Lung (tissue), 12 donors: ENCODE measurements around the gene BMP3. TPM values are rescaled to one million over a fixed set of nuclear protein-coding genes. Genes with fewer than 3 reads are reported as not detected.

ENCODE experiments used
- ATAC-seq: fragments of 200-7000 bp; cut with Tn5 transposase; one replicate; pipeline ENCODE4 v1.9.1; 2020; ENCODE audit warnings: moderate number of reproducible peaks; ENCODE audit not compliant: insufficient read depth, low FRiP score
- DNase-seq, 3 donors: peaks; one replicate each; pipeline ENCODE4 v3.0.0-alpha.2; 2013 to 2017
- H3K27ac ChIP-seq, 2 donors: one replicate each; pipeline ENCODE4 v1.5.1; 2013; ENCODE audit warnings: mild to moderate bottlenecking in 2 of 2, moderate library complexity in 2 of 2, control low read depth in 1 of 2, inconsistent platforms in 1 of 2, low read depth in 1 of 2, low read length in 1 of 2
- H3K27me3 ChIP-seq, 3 donors: one replicate each; pipeline ENCODE4 v1.5.1; 2013; ENCODE audit warnings: low read length in 2 of 3; ENCODE audit not compliant: control insufficient read depth in 3 of 3, insufficient read depth in 3 of 3
- H3K36me3 ChIP-seq, 4 donors: one replicate each; pipeline ENCODE4 v1.5.1; 2013; ENCODE audit warnings: low read length in 4 of 4, mild to moderate bottlenecking in 1 of 4, moderate library complexity in 1 of 4; ENCODE audit not compliant: control insufficient read depth in 4 of 4, insufficient read depth in 4 of 4
- H3K4me1 ChIP-seq, 5 donors: one replicate each; pipeline ENCODE4 v1.5.1; 2013; ENCODE audit warnings: low read length in 5 of 5, mild to moderate bottlenecking in 2 of 5, moderate library complexity in 1 of 5; ENCODE audit not compliant: control insufficient read depth in 5 of 5, insufficient read depth in 5 of 5
- H3K4me3 ChIP-seq: one replicate; pipeline ENCODE4 v1.5.1; 2013; ENCODE audit warnings: mild to moderate bottlenecking, control low read depth, moderate library complexity
- H3K9ac ChIP-seq, 2 donors: one replicate each; pipeline ENCODE4 v1.5.1; 2013; ENCODE audit warnings: low read length in 2 of 2, control low read depth in 1 of 2; ENCODE audit not compliant: insufficient read depth in 1 of 2
- H3K9me3 ChIP-seq, 4 donors: one replicate each; pipeline ENCODE4 v1.5.1; 2013; ENCODE audit warnings: low read length in 3 of 4, mild to moderate bottlenecking in 1 of 4, moderate library complexity in 1 of 4; ENCODE audit not compliant: control insufficient read depth in 4 of 4, insufficient read depth in 3 of 4
- CTCF ChIP-seq: IDR thresholded peaks from 2 replicates; pipeline ENCODE4 v1.5.1; 2012; ENCODE audit warnings: mild to moderate bottlenecking; ENCODE audit errors: control extremely low read depth, extremely low read depth
- WGBS, 2 donors: extraction: QIAGEN DNeasy Blood & Tissue Kit; methylation state at CpG; one replicate each; pipeline ENCODE4 v1.1.7; 2013; 5-methylcytosine and 5-hydroxymethylcytosine counted together
- polyA plus RNA-seq, 2 donors: library from polyadenylated mRNA; stranded (reverse); fragments of 200-250 nt; gene quantifications; one replicate each; pipeline ENCODE4 v1.2.1, GENCODE V29; 2013
- total RNA-seq, 2 donors: library from RNA; depleted of rRNA in 1 of 2; stranded (reverse); fragments of >200 nt in 1 of 2; gene quantifications; one replicate each; pipeline ENCODE4 v1.2.1, GENCODE V29; 2014 to 2021
- donor health status: control.
- donor health status: control.
- donor health status: Bipolar disorder and iron deficiency.
- donor health status: healthy.
- donor health status: DM: yes; HTN: yes; CAD: no.

Gene BMP3
- total and polyA plus RNA-seq, 4 donors = 1.6 to 24.1 (median 5.2) TPM

GRCh38 chr4:81060587-81061343 is 30.3 kb downstream of the BMP3 start:
- no peak for ATAC-seq
- no peaks in the 10 kb centered on the region for H3K9me3 ChIP-seq
- H3K4me1 ChIP-seq = no peaks in the 10 kb centered on the region
- no peak for TF ChIP-seq CTCF
- no peak overlapping the region for H3K4me3 ChIP-seq
- peaks cover 0 to 2% (median 0%) of the 10 kb centered on the region in 3 donors for H3K27me3 ChIP-seq
- H3K36me3 ChIP-seq = no peaks in the 10 kb centered on the region
- WGBS, 2 donors = 69 to 70% methylated on average over 6 of the region's 6 CpGs
- H3K9ac ChIP-seq = no peak overlapping the region
- no peak overlapping the region for H3K27ac ChIP-seq
- no peak for DNase-seq

GRCh38 chr4:81061344-81061730 is 30.8 kb downstream of the BMP3 start:
- Histone ChIP-seq H3K27ac (no peak overlapping the region), H3K36me3 (no peaks in the 10 kb centered on the region), H3K9ac (no peak overlapping the region), H3K27me3 (peaks cover 0 to 2% (median 0%) of the 10 kb centered on the region in 3 donors), H3K9me3 (no peaks in the 10 kb centered on the region), H3K4me1 (no peaks in the 10 kb centered on the region), H3K4me3 (no peak overlapping the region)
- ATAC-seq = no peak
- TF ChIP-seq CTCF = no peak
- DNase-seq = no peak

- DNase-seq (no peak), ATAC-seq (no peak)
- peaks cover 0 to 2% (median 0%) of the 10 kb centered on the region in 3 donors for H3K27me3 ChIP-seq
- TF ChIP-seq CTCF = no peak
- 39 to 52% methylated on average over 1 of the region's 1 CpG for WGBS, 2 donors
- H3K27ac ChIP-seq = no peak overlapping the region
- H3K4me3 ChIP-seq = no peak overlapping the region
- H3K4me1 ChIP-seq = no peaks in the 10 kb centered on the region
- H3K9ac ChIP-seq = no peak overlapping the region
- no peaks in the 10 kb centered on the region for H3K36me3 ChIP-seq
- no peaks in the 10 kb centered on the region for H3K9me3 ChIP-seq
Measured at GRCh38 chr4:81062001-81062400, 31.5 kb downstream of the BMP3 start.

GRCh38 chr4:81065446-81065845 is 34.9 kb downstream of the BMP3 start:
- no peak for TF ChIP-seq CTCF
- Histone ChIP-seq H3K27ac (no peak overlapping the region), H3K27me3 (no peaks in the 10 kb centered on the region), H3K4me3 (no peak overlapping the region), H3K9ac (no peak overlapping the region), H3K36me3 (no peaks in the 10 kb centered on the region), H3K4me1 (no peaks in the 10 kb centered on the region), H3K9me3 (no peaks in the 10 kb centered on the region)
- DNase-seq (no peak), ATAC-seq (no peak)
- 60 to 81% methylated on average over 5 of the region's 5 CpGs for WGBS, 2 donors
